IMR-90 (cell line): Measurements from ENCODE around the gene ZNRF3. TPM values are rescaled to one million over a fixed set of nuclear protein-coding genes. Genes with fewer than 3 reads are reported as not detected.

ENCODE experiments used
- ATAC-seq: fragments of 200-7000 bp; cut with Tn5 transposase; 2 replicates; pipeline ENCODE4 v1.9.1; 2020; ENCODE audit warnings: low read depth, mild to moderate bottlenecking, moderate library complexity
- BruUV-seq: library from RNA; stranded (reverse); fragments of 400-500 nt; replicated peaks from 2 replicates; lab custom pipeline; 2021; lab: Mats Ljungman, UMichigan
- CTCF ChIA-PET: fragments of 300-600 bp; formaldehyde crosslinking; extraction: SDS; loops from one replicate; lab custom pipeline; 2021; ENCODE audit warnings: antibody characterized with exemption; lab: Yijun Ruan, JAX
- POLR2A ChIA-PET: fragments of 300-600 bp; sonication (Branson Sonifier 250); formaldehyde crosslinking; loops from one replicate; lab custom pipeline; 2022; ENCODE audit warnings: antibody characterized with exemption; ENCODE audit not compliant: unreplicated experiment; lab: Charles Lee
- DNase-seq: peaks from one replicate; pipeline ENCODE4 v3.0.0; 2013
- H2AFZ ChIP-seq: replicated peaks from 2 replicates; pipeline ENCODE3; 2013; ENCODE audit warnings: low read length, mild to moderate bottlenecking; ENCODE audit not compliant: poor library complexity
- H2AK5ac ChIP-seq: 2 replicates; pipeline ENCODE4 v1.6.1; 2013; ENCODE audit warnings: low read depth, low read length, inconsistent platforms
- H2AK9ac ChIP-seq: replicated peaks from 2 replicates; pipeline ENCODE3; 2013; ENCODE audit warnings: mild to moderate bottlenecking, low read depth, low read length, moderate library complexity; ENCODE audit not compliant: poor library complexity
- H2BK120ac ChIP-seq: 2 replicates; pipeline ENCODE4 v1.6.1; 2013; ENCODE audit warnings: low read depth, low read length, inconsistent platforms
- H2BK15ac ChIP-seq: 3 replicates; pipeline ENCODE4 v1.6.1; 2013; ENCODE audit warnings: low read depth, low read length, inconsistent platforms
- H2BK20ac ChIP-seq: 2 replicates; pipeline ENCODE4 v1.6.1; 2013; ENCODE audit warnings: low read depth, mild to moderate bottlenecking, inconsistent platforms, low read length, moderate library complexity
- H2BK5ac ChIP-seq: 2 replicates; pipeline ENCODE4 v1.6.1; 2013; ENCODE audit warnings: mild to moderate bottlenecking, low read depth, low read length, inconsistent platforms; ENCODE audit not compliant: poor library complexity, severe bottlenecking
- H3K14ac ChIP-seq: replicated peaks from 2 replicates; pipeline ENCODE4 v1.6.1; 2013; ENCODE audit warnings: low read depth, low read length, inconsistent platforms
- H3K18ac ChIP-seq: 2 replicates; pipeline ENCODE4 v1.6.1; 2013; ENCODE audit warnings: low read depth, low read length, control low read depth
- H3K23ac ChIP-seq: 2 replicates; pipeline ENCODE4 v1.6.1; 2013; ENCODE audit warnings: low read depth, low read length, inconsistent platforms
- H3K27ac ChIP-seq: 2 replicates; pipeline ENCODE4 v1.5.1; 2013; ENCODE audit warnings: mild to moderate bottlenecking, control low read depth, low read length; ENCODE audit not compliant: insufficient read depth
- H3K27me3 ChIP-seq: 2 replicates; pipeline ENCODE4 v1.6.1; 2013; ENCODE audit warnings: low read length; ENCODE audit not compliant: control insufficient read depth, insufficient read depth
- H3K36me3 ChIP-seq: 2 replicates; pipeline ENCODE4 v1.6.1; 2013; ENCODE audit warnings: low read length, mixed read lengths; ENCODE audit not compliant: control insufficient read depth, insufficient read depth
- H3K4ac ChIP-seq: 2 replicates; pipeline ENCODE4 v1.6.1; 2013; ENCODE audit warnings: low read depth, low read length, inconsistent platforms
- H3K4me1 ChIP-seq: 2 replicates; pipeline ENCODE4 v1.6.1; 2013; ENCODE audit warnings: low read length, mixed read lengths; ENCODE audit not compliant: control insufficient read depth, insufficient read depth
- H3K4me2 ChIP-seq: 2 replicates; pipeline ENCODE4 v1.6.1; 2013; ENCODE audit warnings: low read depth, mild to moderate bottlenecking, control low read depth, low read length, moderate library complexity
- H3K4me3 ChIP-seq: 2 replicates; pipeline ENCODE4 v1.5.1; 2013; ENCODE audit warnings: low read depth, mild to moderate bottlenecking, control low read depth, low read length, moderate library complexity; ENCODE audit not compliant: insufficient read depth
- H3K56ac ChIP-seq: 2 replicates; pipeline ENCODE4 v1.6.1; 2013; ENCODE audit warnings: low read length, inconsistent platforms; ENCODE audit not compliant: insufficient read depth; ENCODE audit errors: extremely low read depth
- H3K79me1 ChIP-seq, 2 experiments: 2 replicates each; pipeline ENCODE4 v1.6.1; 2013; ENCODE audit warnings: low read length in 2 of 2, inconsistent platforms in 1 of 2, low read depth in 1 of 2
- H3K9ac ChIP-seq: 2 replicates; pipeline ENCODE4 v1.6.1; 2013; ENCODE audit warnings: low read depth, low read length, control low read depth
- H3K9me1 ChIP-seq: 2 replicates; pipeline ENCODE4 v1.6.1; 2013; ENCODE audit warnings: low read length, inconsistent platforms; ENCODE audit not compliant: insufficient read depth
- H3K9me3 ChIP-seq: 2 replicates; pipeline ENCODE4 v1.6.1; 2013; ENCODE audit warnings: low read length; ENCODE audit not compliant: control insufficient read depth, insufficient read depth
- H4K20me1 ChIP-seq: 2 replicates; pipeline ENCODE4 v1.6.1; 2013; ENCODE audit warnings: low read length, inconsistent platforms; ENCODE audit not compliant: insufficient read depth
- H4K5ac ChIP-seq: 2 replicates; pipeline ENCODE4 v1.6.1; 2013; ENCODE audit warnings: mild to moderate bottlenecking, low read depth, low read length, control low read depth
- H4K8ac ChIP-seq, 2 experiments: 2 replicates each; pipeline ENCODE4 v1.6.1; 2013; ENCODE audit warnings: low read depth in 2 of 2, low read length in 2 of 2, control low read depth in 1 of 2, inconsistent platforms in 1 of 2
- H4K91ac ChIP-seq: 2 replicates; pipeline ENCODE4 v1.6.1; 2013; ENCODE audit warnings: low read depth, low read length, inconsistent platforms; ENCODE audit not compliant: insufficient read depth
- FOS ChIP-seq: fragments of 150-350 bp; IDR thresholded peaks from 2 replicates; pipeline ENCODE4 v1.6.1; 2016; ENCODE audit warnings: low read depth, low read length
- MAFK ChIP-seq: IDR thresholded peaks from 2 replicates; pipeline ENCODE4 v1.6.1; 2012; ENCODE audit warnings: low read depth, low read length, improper control_type of control experiment
- MXI1 ChIP-seq: IDR thresholded peaks from 2 replicates; pipeline ENCODE4 v1.6.1; 2012; ENCODE audit warnings: low read depth, mild to moderate bottlenecking, low read length, moderate library complexity, borderline replicate concordance
- WGBS, 2 experiments: methylation state at CpG; one replicate each; pipeline versions ENCODE4 v1.1.5 to v1.1.7; 2013; ENCODE audit warnings: missing lambda C conversion rate in 2 of 2; ENCODE audit not compliant: insufficient read length in 1 of 2; ENCODE audit errors: extremely low coverage in 2 of 2; 5-methylcytosine and 5-hydroxymethylcytosine counted together
- dilution Hi-C: fragments of 300-500 bp; cut with HindIII; formaldehyde crosslinking; loops from one replicate; pipeline ENCODE4 v1.14.3; 2018; ENCODE audit warnings: low sequenced_read_pairs; ENCODE audit not compliant: unreplicated experiment
- in situ Hi-C: fragments of 300-500 bp; cut with MboI; formaldehyde crosslinking; loops from 3 replicates; pipeline ENCODE4 v1.14.3; 2019; ENCODE audit warnings: low sequenced_read_pairs, inconsistent platforms, mixed read lengths
- intact Hi-C: fragments of 100-400 bp; cut with micrococcal nuclease; formaldehyde crosslinking; loops from 2 replicates; pipeline ENCODE4 v1.10.0; 2022
- polyA plus RNA-seq, 3 experiments: library from polyadenylated mRNA; depleted of rRNA; stranded (reverse); fragments of >200 nt; gene quantifications; 2 replicates each; pipeline ENCODE4 v1.2.3, GENCODE V29; 2012; ENCODE audit warnings: low replicate concordance in 1 of 3
- total RNA-seq: library from RNA; depleted of rRNA; stranded (reverse); fragments of >200 nt; gene quantifications from 2 replicates; pipeline ENCODE4 v1.2.3, GENCODE V29; 2012
- TF ChIP-seq, protein P1 (sequence below): fragments of 150-350 bp; IDR thresholded peaks from 2 replicates; pipeline ENCODE4 v1.6.1; 2017; ENCODE audit warnings: mild to moderate bottlenecking, antibody characterized with exemption, low read length, low read depth

Gene ZNRF3
- total and polyA plus RNA-seq, 2 of the 4 experiments (the other 2 are of a cell fraction), result 1.4 to 2.4 TPM

DNA sequence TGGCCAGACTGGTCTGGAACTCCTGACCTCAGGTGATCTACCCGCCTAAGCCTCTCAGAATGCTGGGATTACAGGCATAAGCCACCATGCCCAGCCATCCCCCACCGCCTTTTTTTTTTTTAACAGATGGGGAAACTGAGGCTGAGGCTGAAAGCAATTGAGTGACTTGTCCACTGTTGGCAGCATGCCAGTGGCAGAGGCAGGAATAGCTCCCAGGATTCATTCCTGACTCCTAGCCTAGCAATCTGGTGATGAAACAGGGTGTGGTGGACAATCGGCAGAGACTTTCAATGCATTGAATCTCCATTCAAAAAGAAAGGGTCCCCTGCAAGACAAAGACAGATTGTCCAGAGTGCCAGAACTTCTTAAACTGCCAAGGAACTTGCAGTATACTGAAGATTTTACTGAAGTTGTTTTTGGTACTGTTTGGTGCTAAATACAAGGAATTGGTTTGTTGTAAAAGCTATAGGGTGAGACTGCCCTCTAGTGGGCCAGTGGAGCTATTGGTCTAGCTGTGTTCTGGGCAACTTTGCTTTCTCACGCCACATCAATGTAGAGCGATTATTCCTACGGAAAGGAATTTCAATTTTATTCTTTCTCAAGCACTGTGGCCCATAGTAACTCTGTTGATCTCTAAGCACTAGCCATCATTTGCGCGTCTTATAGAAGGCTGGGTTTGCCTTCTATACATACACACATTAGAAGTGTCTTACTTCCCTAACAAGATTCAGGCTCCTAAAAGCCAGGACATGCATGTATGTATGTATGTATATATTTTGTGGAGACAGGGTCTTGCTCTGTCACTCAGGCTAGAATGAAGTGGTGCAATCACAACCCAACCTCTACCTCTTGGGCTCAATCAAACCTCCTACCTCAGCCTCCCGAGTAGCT lies 157.3 kb downstream of the ZNRF3 start (continued):
- TF ChIP-seq, protein P1, sequence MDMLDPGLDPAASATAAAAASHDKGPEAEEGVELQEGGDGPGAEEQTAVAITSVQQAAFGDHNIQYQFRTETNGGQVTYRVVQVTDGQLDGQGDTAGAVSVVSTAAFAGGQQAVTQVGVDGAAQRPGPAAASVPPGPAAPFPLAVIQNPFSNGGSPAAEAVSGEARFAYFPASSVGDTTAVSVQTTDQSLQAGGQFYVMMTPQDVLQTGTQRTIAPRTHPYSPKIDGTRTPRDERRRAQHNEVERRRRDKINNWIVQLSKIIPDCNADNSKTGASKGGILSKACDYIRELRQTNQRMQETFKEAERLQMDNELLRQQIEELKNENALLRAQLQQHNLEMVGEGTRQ, result no peak
- TF ChIP-seq MAFK, result no peak

- WGBS, 2 experiments, result no CpG with 5 or more reads among the region's 2 CpGs
These were observed 158.0 kb downstream of the ZNRF3 start for GRCh38 chr22:29041408-29041807.

More at GRCh38 chr22:29041408-29041807, 158.0 kb downstream of the ZNRF3 start:
- dilution Hi-C loops, result no loop called here
- H2BK20ac ChIP-seq, result peak overlapping the region; percentile 73; the same call in 1 of the 2 replicates
- no peak overlapping the region for H2BK5ac ChIP-seq
- H4K20me1 ChIP-seq, result peaks cover 16% of the 10 kb centered on the region
- intact Hi-C loops, result no loop called here
- H4K8ac ChIP-seq, result no peak overlapping the region; a peak in 1 of 4 replicates
- TF ChIP-seq MXI1 (no peak), FOS (peak; percentile 87; the same call in 1 of the 2 replicates)
- peaks cover 23% of the 10 kb centered on the region for H3K9me1 ChIP-seq
- ChIA-PET CTCF (interaction anchor here (0.5 to 2.0 kb wide), 5 partner anchors 10 to 204 kb away, joined by 3 to 21 read pairs (median 3); no protein-coding TSS in a partner anchor), POLR2A (no interaction called here)
- no peak overlapping the region for H3K9ac ChIP-seq
- peaks cover 12% of the 10 kb centered on the region for H3K4me1 ChIP-seq
- no peak overlapping the region for H3K4me3 ChIP-seq
- DNase-seq (peak; percentile 82), ATAC-seq (peak; percentile 16)
- no peaks in the 10 kb centered on the region for H3K27me3 ChIP-seq
- H2BK15ac ChIP-seq, result no peak overlapping the region
- no peak overlapping the region for H3K18ac ChIP-seq
- in situ Hi-C loops, result loop anchor here (10.0 kb wide), 1 partner anchor 203 kb away; no protein-coding TSS in a partner anchor
- H3K14ac ChIP-seq, result no peak overlapping the region
- H4K5ac ChIP-seq, result no peak overlapping the region
- H2BK120ac ChIP-seq, result peak overlapping the region; percentile 0; the same call in 1 of the 2 replicates
- no peak overlapping the region for H4K91ac ChIP-seq
- H3K27ac ChIP-seq, result no peak overlapping the region
- no peak overlapping the region for H2AFZ ChIP-seq
- peaks cover 0 to 5% of the 10 kb centered on the region in 2 experiments; a peak in 2 of 4 replicates for H3K79me1 ChIP-seq
- H2AK9ac ChIP-seq, result no peak overlapping the region
- BruUV-seq, result no TSS peak
- H3K23ac ChIP-seq, result no peak overlapping the region
- H3K4me2 ChIP-seq, result no peak overlapping the region
- no peak overlapping the region for H3K56ac ChIP-seq
- H3K9me3 ChIP-seq, result no peaks in the 10 kb centered on the region
- H2AK5ac ChIP-seq, result peak overlapping the region; percentile 15; the same call in 1 of the 2 replicates
- peak overlapping the region; percentile 0; the same call in 1 of the 2 replicates for H3K4ac ChIP-seq
- H3K36me3 ChIP-seq, result no peaks in the 10 kb centered on the region
